ENCODE measurements around the gene ITGB1BP1.

DNA sequence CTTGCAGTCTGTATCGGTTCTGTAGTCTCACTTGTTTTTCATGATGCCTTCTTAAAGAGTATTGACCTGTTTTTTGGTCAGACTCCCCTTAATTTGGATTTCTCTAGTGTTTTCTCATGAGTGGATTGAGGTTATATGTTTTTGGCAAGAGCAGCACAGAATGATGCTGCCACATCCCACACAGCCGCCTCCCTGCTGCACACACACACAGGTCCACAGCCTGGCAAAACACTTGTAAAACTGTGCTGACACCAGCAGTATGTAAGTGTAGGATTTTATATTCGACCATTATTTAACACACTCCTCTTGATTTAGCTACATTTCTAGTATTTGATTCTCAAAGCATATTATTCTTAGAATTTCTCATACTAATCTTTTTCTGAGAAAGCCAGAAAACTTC lies 68.1 kb downstream of the ITGB1BP1 start:
- TF ChIP-seq EZH2 (IDR thresholded peaks at IDR 0.05) (no peak), FOXP2 (optimal IDR thresholded peaks at IDR 0.05; ENCODE audit: control extremely low read depth, extremely low read length, insufficient read depth) (no peak), POLR2AphosphoS5 (IDR thresholded peaks at IDR 0.05; ENCODE audit: borderline replicate concordance, low read depth, low read length) (no peak)
